Neural progenitor cell (in vitro differentiated cells): ENCODE data around the gene TEAD1.

Experiments used
- EZH2 ChIP-seq: fragments of 200-600 bp; sonication (generic); IDR thresholded peaks from 2 replicates; pipeline ENCODE4 v1.6.1; 2017; ENCODE audit warnings: antibody characterized with exemption, mild to moderate bottlenecking, moderate library complexity
- TF ChIP-seq, protein P1 (sequence below): fragments of 200-600 bp; sonication (generic); IDR thresholded peaks from 2 replicates; pipeline ENCODE4 v1.5.1; 2017; ENCODE audit warnings: antibody characterized with exemption, mild to moderate bottlenecking

DNA sequence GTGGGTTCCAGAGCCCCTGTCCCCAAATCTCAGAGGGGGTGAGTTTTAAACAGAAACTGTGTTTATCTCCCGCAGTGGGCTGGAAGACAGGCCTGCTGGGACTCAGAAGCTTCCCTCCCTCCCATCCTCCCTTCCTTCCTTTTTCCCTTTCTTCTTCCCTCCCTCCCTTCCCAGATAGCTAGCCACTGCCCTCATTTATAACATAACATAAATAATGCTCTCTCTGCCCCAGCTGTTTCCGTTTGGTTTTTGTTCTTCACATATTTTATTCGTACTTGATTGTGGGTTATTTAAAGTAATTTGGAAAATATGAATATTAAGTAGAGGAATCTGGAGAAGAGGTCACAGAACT lies 140.9 kb downstream of the TEAD1 start:
- TF ChIP-seq, protein P1, sequence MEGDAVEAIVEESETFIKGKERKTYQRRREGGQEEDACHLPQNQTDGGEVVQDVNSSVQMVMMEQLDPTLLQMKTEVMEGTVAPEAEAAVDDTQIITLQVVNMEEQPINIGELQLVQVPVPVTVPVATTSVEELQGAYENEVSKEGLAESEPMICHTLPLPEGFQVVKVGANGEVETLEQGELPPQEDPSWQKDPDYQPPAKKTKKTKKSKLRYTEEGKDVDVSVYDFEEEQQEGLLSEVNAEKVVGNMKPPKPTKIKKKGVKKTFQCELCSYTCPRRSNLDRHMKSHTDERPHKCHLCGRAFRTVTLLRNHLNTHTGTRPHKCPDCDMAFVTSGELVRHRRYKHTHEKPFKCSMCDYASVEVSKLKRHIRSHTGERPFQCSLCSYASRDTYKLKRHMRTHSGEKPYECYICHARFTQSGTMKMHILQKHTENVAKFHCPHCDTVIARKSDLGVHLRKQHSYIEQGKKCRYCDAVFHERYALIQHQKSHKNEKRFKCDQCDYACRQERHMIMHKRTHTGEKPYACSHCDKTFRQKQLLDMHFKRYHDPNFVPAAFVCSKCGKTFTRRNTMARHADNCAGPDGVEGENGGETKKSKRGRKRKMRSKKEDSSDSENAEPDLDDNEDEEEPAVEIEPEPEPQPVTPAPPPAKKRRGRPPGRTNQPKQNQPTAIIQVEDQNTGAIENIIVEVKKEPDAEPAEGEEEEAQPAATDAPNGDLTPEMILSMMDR: no peak
- no peak for TF ChIP-seq EZH2
